ENCODE measurements around the gene ELMOD2. TPM values are rescaled to one million over a fixed set of nuclear protein-coding genes. Genes with fewer than 3 reads are reported as not detected.

ELMOD2 gene
- total and polyA plus RNA-seq, 12 donors, result 6.3 to 20.3 (median 16.9) TPM

- no peak for DNase-seq
- no peaks in the 10 kb centered on the region for H3K4me1 ChIP-seq
- intact Hi-C loops (cut with DNase I), result no loop called here
- 90 to 92% methylated on average over 6 of the region's 6 CpGs for WGBS, 2 donors
- H3K27ac ChIP-seq, result no peak overlapping the region
- H3K27me3 ChIP-seq, result peaks cover 0 to 2% (median 0%) of the 10 kb centered on the region in 7 donors
- no peak for TF ChIP-seq CTCF (IDR thresholded peaks at IDR 0.05)
- H3K9me3 ChIP-seq, result no peaks in the 10 kb centered on the region
- no peak overlapping the region for H3K4me3 ChIP-seq
- no peak for ATAC-seq
- H3K36me3 ChIP-seq, result peaks cover 0 to 25% (median 9%) of the 10 kb centered on the region in 9 donors
These were observed 32.6 kb downstream of the ELMOD2 start for GRCh38 chr4:140556372-140557085.

- 74 to 93% methylated on average over 4 of the region's 4 CpGs for WGBS, 2 donors
- DNase-seq, result no peak
- Histone ChIP-seq H3K9me3 (no peaks in the 10 kb centered on the region), H3K27me3 (peaks cover 0 to 2% (median 0%) of the 10 kb centered on the region in 7 donors), H3K36me3 (peaks cover 0 to 11% (median 0%) of the 10 kb centered on the region in 9 donors), H3K4me1 (no peaks in the 10 kb centered on the region), H3K27ac (no peak overlapping the region), H3K4me3 (no peak overlapping the region)
- ATAC-seq, result no peak
- intact Hi-C loops (cut with DNase I), result no loop called here
- TF ChIP-seq CTCF (IDR thresholded peaks at IDR 0.05), result no peak
These were observed 34.0 kb downstream of the ELMOD2 start for GRCh38 chr4:140557831-140558435.

GRCh38 chr4:140559696-140560095, 35.7 kb downstream of the ELMOD2 start:
- Histone ChIP-seq H3K9me3 (no peaks in the 10 kb centered on the region), H3K27ac (no peak overlapping the region), H3K36me3 (no peaks in the 10 kb centered on the region), H3K4me3 (no peak overlapping the region), H3K4me1 (no peaks in the 10 kb centered on the region), H3K27me3 (peaks cover 0 to 2% (median 0%) of the 10 kb centered on the region in 7 donors)
- 89 to 92% methylated on average over 6 of the region's 6 CpGs for whole genome bisulfite sequencing, 2 donors
- ATAC-seq (no peak), DNase-seq (no peak)
- TF ChIP-seq CTCF (IDR thresholded peaks at IDR 0.05), result no peak
- intact Hi-C loops (cut with DNase I), result no loop called here

GRCh38 chr4:140568507-140569306, 44.7 kb downstream of the ELMOD2 start, which contains the start of gene UCP1:
TSS of gene UCP1 (minus strand) at chr4:140568961. CDS start at chr4:140568729, 232 bp downstream.
- intact Hi-C loops (cut with DNase I), result no loop called here
- peaks cover 4 to 73% (median 44%) of the 10 kb centered on the region in 7 donors for H3K27me3 ChIP-seq
- no peak for TF ChIP-seq CTCF (IDR thresholded peaks at IDR 0.05)
- H3K4me3 ChIP-seq, result peak within 1 kb of the TSS; percentile 39 to 63 (median 54)
- H3K27ac ChIP-seq, result no peak within 1 kb of the TSS
- H3K9me3 ChIP-seq, result peaks cover 0 to 19% (median 0%) of the 10 kb centered on the region in 11 donors
- ATAC-seq (peak; percentile 42 to 83 (median 47)), DNase-seq (peak in 1 of 2 donors; percentile 22)
- peaks cover 5 to 24% (median 14%) of the 10 kb centered on the region in 9 donors for H3K4me1 ChIP-seq
- no peaks in the 10 kb centered on the region for H3K36me3 ChIP-seq
- WGBS, 2 donors, result 1 to 2% methylated on average over 69 of the region's 69 CpGs

Data from heart right ventricle (tissue), 16 donors.